ENCODE data around the gene SDE2. TPM values are rescaled to one million over a fixed set of nuclear protein-coding genes. Genes with fewer than 3 reads are reported as not detected.
"Not testable (repeated sequence)": the region's sequence is repeated elsewhere in the genome, so short reads cannot be mapped to it uniquely, and the experiment has no call there.

SDE2 gene
- total and polyA plus RNA-seq, 2 donors (not counting 1 experiment from before 2014, with no cell fraction given): 10.0 to 26.0 TPM

GRCh38 chr1:225972344-225973152, 26.6 kb downstream of the SDE2 start:
- Histone ChIP-seq H2AFZ (ENCODE audit: insufficient read depth, low read depth, low read length, poor library complexity, severe bottlenecking) (no peak overlapping the region), H3K9me3 (ENCODE audit: control extremely low read depth in 1 of 3, control insufficient read depth in 2 of 3, insufficient read depth in 1 of 3, low read length in 2 of 3) (no peaks in the 10 kb centered on the region), H3K79me2 (ENCODE audit: control insufficient read depth, insufficient read depth, low read length) (no peaks in the 10 kb centered on the region), H3K4me3 (ENCODE audit: control extremely low read depth in 1 of 5, extremely low read depth in 1 of 5, insufficient read depth in 1 of 5, low read depth in 2 of 5, low read length in 4 of 5) (no peak overlapping the region), H3K27me3 (replicated peaks in 1 of 4; ENCODE audit: control extremely low read depth in 1 of 4, control insufficient read depth in 3 of 4, insufficient read depth in 4 of 4, low read length in 3 of 4) (no peaks in the 10 kb centered on the region), H3K4me1 (ENCODE audit: control insufficient read depth in 2 of 2, insufficient read depth in 2 of 2, low read length in 2 of 2) (peaks cover 4 to 11% of the 10 kb centered on the region in 2 donors), H3K36me3 (replicated peaks in 1 of 2; ENCODE audit: control extremely low read depth in 1 of 2, control insufficient read depth in 1 of 2, extremely low read depth in 1 of 2, insufficient read depth in 2 of 2, low read length in 1 of 2) (peaks cover 0 to 1% of the 10 kb centered on the region in 2 experiments), H3K9ac (ENCODE audit: low read length) (no peak overlapping the region), H4K20me1 (ENCODE audit: control insufficient read depth, insufficient read depth, low read length, poor library complexity, severe bottlenecking) (no peaks in the 10 kb centered on the region), H3K4me2 (replicated peaks; ENCODE audit: low read depth, low read length, poor library complexity, severe bottlenecking) (no peak overlapping the region), H3K27ac (ENCODE audit: low read length in 2 of 2) (no peak overlapping the region)
- 96% methylated on average over 14 of the region's 15 CpGs for WGBS (ENCODE audit: insufficient coverage)
- ChIA-PET CTCF (interaction anchor here (0.9 to 6.4 kb wide), 5 partner anchors 9 to 653 kb away, joined by 3 to 86 read pairs (median 4); no protein-coding TSS in a partner anchor), POLR2A (no interaction called here)
- TF ChIP-seq CTCF (IDR thresholded peaks at IDR 0.05): no peak
- TF ChIP-seq EZH2 (IDR thresholded peaks at IDR 0.05; ENCODE audit: borderline replicate concordance, insufficient read depth, low read depth, low read length, poor library complexity, severe bottlenecking): no peak
- Mint-ChIP-seq H3K4me1 (peaks cover 8% of the 10 kb centered on the region), H3K27me3 (no peaks in the 10 kb centered on the region), H3K4me3 (no peak overlapping the region), H3K9me3 (ENCODE audit: insufficient read depth) (no peaks in the 10 kb centered on the region), H3K27ac (no peak overlapping the region)
- intact Hi-C loops (cut with micrococcal nuclease): no loop called here
- ATAC-seq (ENCODE audit: low read depth) (no peak), DNase-seq (no peak)

DNA sequence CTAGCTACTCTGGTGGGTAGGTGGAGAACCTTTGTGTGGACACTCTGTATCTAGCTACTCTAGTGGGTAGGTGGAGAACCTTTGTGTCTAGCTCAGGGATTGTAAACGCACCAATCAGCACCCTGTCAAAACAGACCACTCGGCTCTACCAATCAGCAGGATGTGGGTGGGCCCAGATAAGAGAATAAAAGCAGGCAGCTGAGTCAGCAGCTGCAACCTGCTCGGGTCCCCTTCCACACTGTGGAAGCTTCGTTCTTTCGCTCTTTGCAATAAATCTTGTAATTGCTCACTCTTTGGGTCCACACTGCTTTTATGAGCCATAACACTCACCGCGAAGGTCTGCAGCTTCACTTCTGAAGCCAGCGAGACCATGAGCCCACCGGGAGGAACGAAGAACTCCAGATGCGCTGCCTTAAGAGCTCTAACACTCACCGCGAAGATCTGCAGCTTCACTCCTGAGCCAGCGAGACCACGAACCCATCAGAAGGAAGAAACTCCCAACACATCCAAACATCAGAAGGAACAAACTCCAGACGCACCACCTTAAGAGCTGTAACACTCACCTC, 28.5 kb downstream of the SDE2 start:
- H3K36me3 ChIP-seq (replicated peaks in 1 of 2; ENCODE audit: control extremely low read depth in 1 of 2, control insufficient read depth in 1 of 2, extremely low read depth in 1 of 2, insufficient read depth in 2 of 2, low read length in 1 of 2); H3K9me3 ChIP-seq (ENCODE audit: control extremely low read depth in 1 of 3, control insufficient read depth in 2 of 3, insufficient read depth in 1 of 3, low read length in 2 of 3); H3K27me3 ChIP-seq (replicated peaks in 1 of 4; ENCODE audit: control extremely low read depth in 1 of 4, control insufficient read depth in 3 of 4, insufficient read depth in 4 of 4, low read length in 3 of 4); H4K20me1 ChIP-seq (ENCODE audit: control insufficient read depth, insufficient read depth, low read length, poor library complexity, severe bottlenecking); H3K79me2 ChIP-seq (ENCODE audit: control insufficient read depth, insufficient read depth, low read length); H3K27me3 Mint-ChIP-seq; H3K27ac ChIP-seq (ENCODE audit: low read length in 2 of 2); H3K9me3 Mint-ChIP-seq (ENCODE audit: insufficient read depth); intact Hi-C loops (cut with micrococcal nuclease); H3K4me3 Mint-ChIP-seq; H3K4me1 Mint-ChIP-seq; CTCF ChIA-PET; H3K9ac ChIP-seq (ENCODE audit: low read length); DNase-seq; H3K4me2 ChIP-seq (replicated peaks; ENCODE audit: low read depth, low read length, poor library complexity, severe bottlenecking); H2AFZ ChIP-seq (ENCODE audit: insufficient read depth, low read depth, low read length, poor library complexity, severe bottlenecking); H3K4me1 ChIP-seq (ENCODE audit: control insufficient read depth in 2 of 2, insufficient read depth in 2 of 2, low read length in 2 of 2); H3K27ac Mint-ChIP-seq; H3K4me3 ChIP-seq (ENCODE audit: control extremely low read depth in 1 of 5, extremely low read depth in 1 of 5, insufficient read depth in 1 of 5, low read depth in 2 of 5, low read length in 4 of 5); POLR2A ChIA-PET; ATAC-seq (ENCODE audit: low read depth): not testable (repeated sequence)
- 90% methylated on average over 16 of the region's 16 CpGs for WGBS (ENCODE audit: insufficient coverage)

DNA sequence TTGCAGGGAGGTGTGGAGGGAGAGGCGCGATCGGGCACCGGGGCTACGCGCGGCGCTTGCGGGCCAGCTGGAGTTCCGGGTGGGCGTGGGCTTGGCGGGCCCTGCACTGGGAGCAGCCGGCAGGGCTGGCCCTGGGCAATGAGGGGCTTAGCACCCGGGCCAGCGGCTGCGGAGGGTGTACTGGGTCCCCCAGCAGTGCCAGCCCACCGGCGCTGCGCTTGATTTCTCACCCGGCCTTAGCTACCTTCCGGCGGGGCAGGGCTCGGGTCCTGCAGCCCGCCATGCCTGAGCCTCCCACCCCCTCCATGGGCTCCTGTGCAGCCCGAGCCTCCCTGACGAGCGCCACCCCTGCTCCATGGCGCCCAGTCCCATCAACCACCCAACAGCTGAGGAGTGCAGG, 29.4 kb downstream of the SDE2 start:
- H3K9ac ChIP-seq (ENCODE audit: low read length); ATAC-seq (ENCODE audit: low read depth); H2AFZ ChIP-seq (ENCODE audit: insufficient read depth, low read depth, low read length, poor library complexity, severe bottlenecking); H3K4me1 ChIP-seq (ENCODE audit: control insufficient read depth in 2 of 2, insufficient read depth in 2 of 2, low read length in 2 of 2); intact Hi-C loops (cut with micrococcal nuclease); H3K9me3 ChIP-seq (ENCODE audit: control extremely low read depth in 1 of 3, control insufficient read depth in 2 of 3, insufficient read depth in 1 of 3, low read length in 2 of 3); H3K79me2 ChIP-seq (ENCODE audit: control insufficient read depth, insufficient read depth, low read length); H3K9me3 Mint-ChIP-seq (ENCODE audit: insufficient read depth); H3K27ac Mint-ChIP-seq; H3K36me3 ChIP-seq (replicated peaks in 1 of 2; ENCODE audit: control extremely low read depth in 1 of 2, control insufficient read depth in 1 of 2, extremely low read depth in 1 of 2, insufficient read depth in 2 of 2, low read length in 1 of 2); H4K20me1 ChIP-seq (ENCODE audit: control insufficient read depth, insufficient read depth, low read length, poor library complexity, severe bottlenecking); POLR2A ChIA-PET; H3K27ac ChIP-seq (ENCODE audit: low read length in 2 of 2); CTCF ChIA-PET; DNase-seq; H3K4me3 ChIP-seq (ENCODE audit: control extremely low read depth in 1 of 5, extremely low read depth in 1 of 5, insufficient read depth in 1 of 5, low read depth in 2 of 5, low read length in 4 of 5); H3K27me3 ChIP-seq (replicated peaks in 1 of 4; ENCODE audit: control extremely low read depth in 1 of 4, control insufficient read depth in 3 of 4, insufficient read depth in 4 of 4, low read length in 3 of 4); H3K4me1 Mint-ChIP-seq; H3K4me2 ChIP-seq (replicated peaks; ENCODE audit: low read depth, low read length, poor library complexity, severe bottlenecking); H3K27me3 Mint-ChIP-seq; H3K4me3 Mint-ChIP-seq: not testable (repeated sequence)
- WGBS (ENCODE audit: insufficient coverage): 97% methylated on average over 28 of the region's 28 CpGs

Measured in B cell (primary cell).